Panc1 (cell line): Measurements from ENCODE around the gene SH2D1A. TPM values are rescaled to one million over a fixed set of nuclear protein-coding genes. Genes with fewer than 3 reads are reported as not detected.

Source experiments
- ATAC-seq: fragments of 200-7000 bp; cut with Tn5 transposase; 2 replicates; pipeline ENCODE4 v1.9.1; 2020; ENCODE audit warnings: mild to moderate bottlenecking, moderate library complexity
- BruUV-seq: library from RNA; stranded (reverse); fragments of 400-500 nt; replicated peaks from 2 replicates; lab custom pipeline; 2021; lab: Mats Ljungman, UMichigan
- CTCF ChIA-PET: fragments of 300-600 bp; sonication (Branson Sonifier 250); formaldehyde crosslinking; loops from one replicate; lab custom pipeline; 2022; ENCODE audit warnings: antibody characterized with exemption; lab: Charles Lee
- POLR2A ChIA-PET: fragments of 300-600 bp; sonication (Branson Sonifier 250); formaldehyde crosslinking; loops from one replicate; lab custom pipeline; 2022; ENCODE audit warnings: antibody characterized with exemption; lab: Charles Lee
- DNase-seq: peaks from one replicate; pipeline ENCODE4 v3.0.0-alpha.2; 2010; ENCODE audit warnings: low read depth, low spot score
- H3K27ac ChIP-seq: 2 replicates; pipeline ENCODE4 v1.5.1; 2011; ENCODE audit warnings: mild to moderate bottlenecking, low read length, inconsistent platforms
- H3K27me3 ChIP-seq: fragments of 200-500 bp; sonication (Bioruptor generic); 2 replicates; pipeline ENCODE4 v1.6.0; 2014; ENCODE audit warnings: low read length, inconsistent platforms; ENCODE audit not compliant: control insufficient read depth, insufficient read depth
- H3K36me3 ChIP-seq: fragments of 200-500 bp; sonication (Bioruptor generic); 2 replicates; pipeline ENCODE4 v1.5.1; 2014; ENCODE audit warnings: inconsistent platforms, mild to moderate bottlenecking, low read length, moderate library complexity; ENCODE audit not compliant: control insufficient read depth, insufficient read depth
- H3K4me1 ChIP-seq: 2 replicates; pipeline ENCODE4 v1.5.1; 2011; ENCODE audit warnings: inconsistent platforms, mild to moderate bottlenecking, low read length, moderate library complexity; ENCODE audit not compliant: control insufficient read depth, insufficient read depth
- H3K4me3 ChIP-seq, 2 experiments: 2 replicates each; pipeline ENCODE4 v1.5.1; 2011 to 2012; ENCODE audit warnings: low read depth in 2 of 2, low read length in 2 of 2, mild to moderate bottlenecking in 2 of 2, inconsistent platforms in 1 of 2, moderate library complexity in 1 of 2
- H3K9me3 ChIP-seq: fragments of 200-500 bp; sonication (Bioruptor generic); 2 replicates; pipeline ENCODE4 v1.5.1; 2014; ENCODE audit warnings: low read depth, mild to moderate bottlenecking, inconsistent platforms, low read length, moderate library complexity; ENCODE audit not compliant: control insufficient read depth, insufficient read depth
- POLR2AphosphoS5 ChIP-seq: IDR thresholded peaks from 2 replicates; pipeline ENCODE4 v1.6.1; 2012; ENCODE audit warnings: mild to moderate bottlenecking, low read depth, low read length, moderate library complexity
- SIN3A ChIP-seq: IDR thresholded peaks from 2 replicates; pipeline ENCODE4 v1.6.1; 2012; ENCODE audit warnings: low read depth, mild to moderate bottlenecking, low read length, moderate library complexity, borderline replicate concordance; ENCODE audit not compliant: insufficient read depth
- TCF7L2 ChIP-seq: IDR thresholded peaks from 2 replicates; pipeline ENCODE4 v1.6.1; 2011; ENCODE audit warnings: mild to moderate bottlenecking, low read depth, low read length, inconsistent platforms
- in situ Hi-C: cut with HindIII; loops from 2 replicates; pipeline ENCODE4 v1.10.0; 2016; ENCODE audit warnings: low sequenced_read_pairs, low pct_unique_long_range_greater_than_20kb
- intact Hi-C: fragments of 100-400 bp; cut with micrococcal nuclease; formaldehyde crosslinking; loops from one replicate; pipeline ENCODE4 v1.10.0; 2022; ENCODE audit not compliant: unreplicated experiment
- total RNA-seq: library from RNA; stranded (reverse); gene quantifications from one replicate; pipeline ENCODE4 v1.2.1, GENCODE V29; 2021; ENCODE audit not compliant: unreplicated experiment
- TF ChIP-seq, protein P1 (sequence below): fragments of 450-650 bp; IDR thresholded peaks from 2 replicates; pipeline ENCODE4 v1.5.1; 2017; ENCODE audit warnings: mild to moderate bottlenecking
- TF ChIP-seq, protein P2 (sequence below), 2 experiments: IDR thresholded peaks; 2 replicates each; pipeline ENCODE4 v1.6.1; 2011 to 2012; ENCODE audit warnings: low read depth in 2 of 2, control low read depth in 1 of 2, low read length in 1 of 2, mild to moderate bottlenecking in 1 of 2, moderate library complexity in 1 of 2; ENCODE audit not compliant: insufficient read depth in 1 of 2

The SH2D1A gene
- total RNA-seq, 1 experiment from 2014 or later, result 0.21 TPM

DNA sequence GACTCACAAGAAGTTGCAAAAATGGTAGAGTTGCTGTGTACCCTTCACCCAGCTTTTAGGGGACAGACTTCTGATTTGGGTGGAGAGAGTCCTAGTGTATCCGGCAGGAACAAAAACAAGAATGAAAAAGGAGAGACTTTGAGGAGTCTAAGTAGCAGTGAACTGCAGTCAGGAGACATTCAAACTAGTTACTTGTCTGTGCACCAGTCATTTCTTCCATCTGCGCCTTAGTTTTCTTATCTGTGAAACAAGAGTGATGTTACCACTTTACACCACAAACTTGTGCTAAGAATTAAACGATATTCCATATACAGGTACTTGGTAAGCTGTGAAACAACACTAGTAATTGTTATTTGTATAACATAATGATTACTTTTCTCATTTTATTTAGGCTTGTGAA, 47.3 kb downstream of the SH2D1A start:
- no peaks in the 10 kb centered on the region for H3K4me1 ChIP-seq
- H3K36me3 ChIP-seq, result no peaks in the 10 kb centered on the region
- no peak overlapping the region for H3K4me3 ChIP-seq
- BruUV-seq, result no TSS peak
- H3K27ac ChIP-seq, result no peak overlapping the region
- DNase-seq (no peak), ATAC-seq (no peak)
- TF ChIP-seq, protein P1, sequence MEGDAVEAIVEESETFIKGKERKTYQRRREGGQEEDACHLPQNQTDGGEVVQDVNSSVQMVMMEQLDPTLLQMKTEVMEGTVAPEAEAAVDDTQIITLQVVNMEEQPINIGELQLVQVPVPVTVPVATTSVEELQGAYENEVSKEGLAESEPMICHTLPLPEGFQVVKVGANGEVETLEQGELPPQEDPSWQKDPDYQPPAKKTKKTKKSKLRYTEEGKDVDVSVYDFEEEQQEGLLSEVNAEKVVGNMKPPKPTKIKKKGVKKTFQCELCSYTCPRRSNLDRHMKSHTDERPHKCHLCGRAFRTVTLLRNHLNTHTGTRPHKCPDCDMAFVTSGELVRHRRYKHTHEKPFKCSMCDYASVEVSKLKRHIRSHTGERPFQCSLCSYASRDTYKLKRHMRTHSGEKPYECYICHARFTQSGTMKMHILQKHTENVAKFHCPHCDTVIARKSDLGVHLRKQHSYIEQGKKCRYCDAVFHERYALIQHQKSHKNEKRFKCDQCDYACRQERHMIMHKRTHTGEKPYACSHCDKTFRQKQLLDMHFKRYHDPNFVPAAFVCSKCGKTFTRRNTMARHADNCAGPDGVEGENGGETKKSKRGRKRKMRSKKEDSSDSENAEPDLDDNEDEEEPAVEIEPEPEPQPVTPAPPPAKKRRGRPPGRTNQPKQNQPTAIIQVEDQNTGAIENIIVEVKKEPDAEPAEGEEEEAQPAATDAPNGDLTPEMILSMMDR, result no peak
- TF ChIP-seq TCF7L2, result no peak
- TF ChIP-seq SIN3A, result no peak
- TF ChIP-seq POLR2AphosphoS5, result no peak
- TF ChIP-seq, protein P2, sequence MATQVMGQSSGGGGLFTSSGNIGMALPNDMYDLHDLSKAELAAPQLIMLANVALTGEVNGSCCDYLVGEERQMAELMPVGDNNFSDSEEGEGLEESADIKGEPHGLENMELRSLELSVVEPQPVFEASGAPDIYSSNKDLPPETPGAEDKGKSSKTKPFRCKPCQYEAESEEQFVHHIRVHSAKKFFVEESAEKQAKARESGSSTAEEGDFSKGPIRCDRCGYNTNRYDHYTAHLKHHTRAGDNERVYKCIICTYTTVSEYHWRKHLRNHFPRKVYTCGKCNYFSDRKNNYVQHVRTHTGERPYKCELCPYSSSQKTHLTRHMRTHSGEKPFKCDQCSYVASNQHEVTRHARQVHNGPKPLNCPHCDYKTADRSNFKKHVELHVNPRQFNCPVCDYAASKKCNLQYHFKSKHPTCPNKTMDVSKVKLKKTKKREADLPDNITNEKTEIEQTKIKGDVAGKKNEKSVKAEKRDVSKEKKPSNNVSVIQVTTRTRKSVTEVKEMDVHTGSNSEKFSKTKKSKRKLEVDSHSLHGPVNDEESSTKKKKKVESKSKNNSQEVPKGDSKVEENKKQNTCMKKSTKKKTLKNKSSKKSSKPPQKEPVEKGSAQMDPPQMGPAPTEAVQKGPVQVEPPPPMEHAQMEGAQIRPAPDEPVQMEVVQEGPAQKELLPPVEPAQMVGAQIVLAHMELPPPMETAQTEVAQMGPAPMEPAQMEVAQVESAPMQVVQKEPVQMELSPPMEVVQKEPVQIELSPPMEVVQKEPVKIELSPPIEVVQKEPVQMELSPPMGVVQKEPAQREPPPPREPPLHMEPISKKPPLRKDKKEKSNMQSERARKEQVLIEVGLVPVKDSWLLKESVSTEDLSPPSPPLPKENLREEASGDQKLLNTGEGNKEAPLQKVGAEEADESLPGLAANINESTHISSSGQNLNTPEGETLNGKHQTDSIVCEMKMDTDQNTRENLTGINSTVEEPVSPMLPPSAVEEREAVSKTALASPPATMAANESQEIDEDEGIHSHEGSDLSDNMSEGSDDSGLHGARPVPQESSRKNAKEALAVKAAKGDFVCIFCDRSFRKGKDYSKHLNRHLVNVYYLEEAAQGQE (IDR thresholded peaks at IDR 0.05; ENCODE audit: insufficient read depth in 1 of 2, low read depth in 2 of 2, low read length in 1 of 2), result no peak
- POLR2A ChIA-PET, result no interaction called here
- peaks cover 4% of the 10 kb centered on the region; the same call in 1 of the 2 replicates for H3K27me3 ChIP-seq
- intact Hi-C loops, result no loop called here
- CTCF ChIA-PET, result no interaction called here
- H3K9me3 ChIP-seq, result no peaks in the 10 kb centered on the region
- in situ Hi-C loops, result no loop called here

DNA sequence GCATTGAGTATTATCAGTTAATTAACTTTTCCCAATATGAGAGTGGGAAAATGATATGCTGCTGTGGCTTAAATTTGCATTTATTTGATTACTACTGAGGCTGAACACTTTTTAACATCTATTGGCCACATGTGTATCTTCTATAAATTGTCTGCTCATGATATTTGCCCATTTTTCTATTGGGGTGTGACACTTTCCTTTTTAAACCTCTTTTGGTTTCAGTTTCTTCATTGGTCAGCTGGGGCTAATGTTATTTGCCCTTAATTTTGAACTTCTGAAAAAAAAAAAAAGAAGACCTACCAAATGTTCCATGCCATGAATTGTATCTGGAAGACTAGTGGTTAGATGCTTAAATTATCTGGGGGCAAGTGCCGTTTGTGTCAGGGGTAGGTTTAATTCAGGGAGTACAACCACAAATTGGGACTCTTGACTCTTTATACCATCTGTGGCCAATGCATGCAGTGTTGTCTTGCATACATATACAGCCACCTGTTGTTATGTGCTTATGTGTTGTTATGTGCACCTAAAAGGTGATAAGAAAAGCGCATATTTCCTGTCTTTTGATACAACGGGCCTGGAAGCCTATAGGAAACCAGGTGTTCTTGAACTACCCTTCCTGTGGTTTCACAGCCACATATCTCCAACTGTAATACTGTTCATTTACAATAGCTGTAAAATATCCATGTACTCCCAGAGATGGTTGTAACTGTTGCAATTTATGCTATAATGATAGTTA, 49.0 kb downstream of the SH2D1A start:
- ATAC-seq (no peak), DNase-seq (no peak)
- TF ChIP-seq, protein P1, result no peak
- no peak for TF ChIP-seq TCF7L2
- TF ChIP-seq, protein P2 (IDR thresholded peaks at IDR 0.05; ENCODE audit: insufficient read depth in 1 of 2, low read depth in 2 of 2, low read length in 1 of 2), result no peak
- TF ChIP-seq POLR2AphosphoS5, result no peak
- no peak for TF ChIP-seq SIN3A
- POLR2A ChIA-PET, result no interaction called here
- no TSS peak for BruUV-seq
- peaks cover 2% of the 10 kb centered on the region; the same call in 1 of the 2 replicates for H3K27me3 ChIP-seq
- intact Hi-C loops, result no loop called here
- no peak overlapping the region for H3K27ac ChIP-seq
- no peaks in the 10 kb centered on the region for H3K9me3 ChIP-seq
- no peaks in the 10 kb centered on the region for H3K36me3 ChIP-seq
- in situ Hi-C loops, result no loop called here
- no peaks in the 10 kb centered on the region for H3K4me1 ChIP-seq
- CTCF ChIA-PET, result no interaction called here
- H3K4me3 ChIP-seq, result no peak overlapping the region
